OCI-LY7 (cell line): ENCODE measurements around the gene TSTD2. TPM values are rescaled to one million over a fixed set of nuclear protein-coding genes. Genes with fewer than 3 reads are reported as not detected.

Source experiments
- BruUV-seq: library from RNA; stranded (reverse); fragments of 400-500 nt; replicated peaks from 2 replicates; lab custom pipeline; 2021; lab: Mats Ljungman, UMichigan
- CTCF ChIA-PET: fragments of 300-600 bp; sonication (Branson Sonifier 250); formaldehyde crosslinking; loops from one replicate; lab custom pipeline; 2022; ENCODE audit warnings: antibody characterized with exemption; ENCODE audit not compliant: unreplicated experiment; lab: Charles Lee
- POLR2A ChIA-PET: fragments of 300-600 bp; sonication (Branson Sonifier 250); formaldehyde crosslinking; loops from one replicate; lab custom pipeline; 2022; ENCODE audit warnings: antibody characterized with exemption; lab: Charles Lee
- DNase-seq: peaks from one replicate; pipeline ENCODE4 v3.0.0-alpha.2; 2015; ENCODE audit warnings: low spot score
- H2AFZ ChIP-seq: fragments of 200-600 bp; sonication (generic), shearing (Covaris generic); 2 replicates; pipeline ENCODE4 v1.6.1; 2014; ENCODE audit warnings: mild to moderate bottlenecking, antibody characterized with exemption, low read length, moderate library complexity
- H3K27ac ChIP-seq: fragments of 200-600 bp; sonication (generic); 2 replicates; pipeline ENCODE4 v1.5.1; 2014; ENCODE audit warnings: mixed run types, low read depth, mild to moderate bottlenecking, moderate library complexity, low read length, inconsistent platforms; ENCODE audit not compliant: poor library complexity, severe bottlenecking
- H3K36me3 ChIP-seq: fragments of 200-600 bp; sonication (generic); 2 replicates; pipeline ENCODE4 v1.6.1; 2014; ENCODE audit warnings: mild to moderate bottlenecking, antibody characterized with exemption, low read length, moderate library complexity, mixed read lengths; ENCODE audit not compliant: insufficient read depth
- H3K4me1 ChIP-seq: fragments of 200-600 bp; sonication (generic); 2 replicates; pipeline ENCODE4 v1.5.1; 2014; ENCODE audit warnings: mild to moderate bottlenecking, low read length; ENCODE audit not compliant: insufficient read depth, poor library complexity, severe bottlenecking
- H3K4me2 ChIP-seq: fragments of 200-600 bp; sonication (generic); 2 replicates; pipeline ENCODE4 v1.6.1; 2014; ENCODE audit warnings: mild to moderate bottlenecking, low read length
- H3K4me3 ChIP-seq: fragments of 200-600 bp; sonication (generic); 2 replicates; pipeline ENCODE4 v1.5.1; 2014; ENCODE audit warnings: mild to moderate bottlenecking, low read depth, low read length; ENCODE audit not compliant: poor library complexity, severe bottlenecking
- H3K79me2 ChIP-seq: fragments of 200-600 bp; sonication (generic); 2 replicates; pipeline ENCODE4 v1.6.1; 2016; ENCODE audit warnings: low read depth, mild to moderate bottlenecking, low read length, moderate library complexity, mixed read lengths; ENCODE audit not compliant: insufficient read depth
- H3K9me2 ChIP-seq: fragments of 200-600 bp; sonication (generic); 2 replicates; pipeline ENCODE4 v1.6.1; 2016; ENCODE audit warnings: mild to moderate bottlenecking, low read length, mixed read lengths; ENCODE audit not compliant: insufficient read depth
- H3K9me3 ChIP-seq: fragments of 200-600 bp; sonication (generic); 2 replicates; pipeline ENCODE4 v1.6.1; 2014; ENCODE audit warnings: mild to moderate bottlenecking, mixed run types, low read length, mixed read lengths
- H4K20me1 ChIP-seq: fragments of 200-600 bp; sonication (generic); 2 replicates; pipeline ENCODE4 v1.6.1; 2014; ENCODE audit warnings: mild to moderate bottlenecking, antibody characterized with exemption, low read length, moderate library complexity, mixed read lengths; ENCODE audit not compliant: insufficient read depth
- CTCF ChIP-seq: fragments of 200-600 bp; sonication (generic); conservative IDR thresholded peaks from 2 replicates; pipeline ENCODE4 v1.5.1; 2014; ENCODE audit warnings: mild to moderate bottlenecking, antibody characterized with exemption, low read length, moderate library complexity, mixed read lengths
- EZH2phosphoT487 ChIP-seq: fragments of 200-600 bp; sonication (generic); IDR thresholded peaks from 2 replicates; pipeline ENCODE4 v1.6.1; 2018; ENCODE audit warnings: low read depth, borderline replicate concordance, mild to moderate bottlenecking, mixed run types, antibody characterized with exemption, low read length, moderate library complexity, mixed read lengths
- intact Hi-C: fragments of 100-400 bp; cut with micrococcal nuclease; formaldehyde crosslinking; loops from one replicate; pipeline ENCODE4 v1.10.0; 2022; ENCODE audit not compliant: unreplicated experiment
- total RNA-seq, 2 experiments: library from RNA; depleted of rRNA in 1 of 2; stranded (reverse); fragments of >200 nt in 1 of 2; shearing (Covaris generic) in 1 of 2; gene quantifications; 2 replicates each; pipeline ENCODE4 v1.2.3, GENCODE V29; 2014 to 2022

TSTD2 gene
- total RNA-seq, 2 experiments from 2014 or later = 17.1 to 22.0 TPM

GRCh38 chr9:97550386-97550785 is 82.8 kb downstream of the TSTD2 start:
- Histone ChIP-seq H3K4me3 (no peak overlapping the region), H3K9me2 (no peaks in the 10 kb centered on the region), H4K20me1 (no peaks in the 10 kb centered on the region), H3K79me2 (no peaks in the 10 kb centered on the region), H2AFZ (no peak overlapping the region), H3K4me1 (no peaks in the 10 kb centered on the region), H3K36me3 (no peaks in the 10 kb centered on the region), H3K9me3 (no peaks in the 10 kb centered on the region), H3K27ac (no peak overlapping the region), H3K4me2 (no peak overlapping the region)
- ChIA-PET POLR2A (no interaction called here), CTCF (no interaction called here)
- no peak for TF ChIP-seq EZH2phosphoT487
- TF ChIP-seq CTCF = no peak
- no TSS peak for BruUV-seq
- DNase-seq = no peak
- intact Hi-C loops = no loop called here

Other genes starting within 250 kb of the TSTD2 start
- 4.0 and 5.5 TPM in 2 replicates for gene TDRD7, start 221.3 kb downstream of the TSTD2 start, total RNA-seq (2014; rRNA removed; shearing (Covaris generic))
- 5.3 and 6.1 TPM in 2 replicates for gene TDRD7, start 221.3 kb downstream of the TSTD2 start, total RNA-seq (2022)
- not detected in 2 replicates for gene TMOD1, start 131.7 kb downstream of the TSTD2 start, total RNA-seq (2014; rRNA removed; shearing (Covaris generic))
- gene TMOD1, start 131.7 kb downstream of the TSTD2 start, total RNA-seq (2022) = not detected in 2 replicates
- 35.8 and 37.8 TPM in 2 replicates for gene NCBP1, start 453 bp upstream of the TSTD2 start, total RNA-seq (2014; rRNA removed; shearing (Covaris generic))
- gene NCBP1, start 453 bp upstream of the TSTD2 start, total RNA-seq (2022) = 54.7 and 57.5 TPM in 2 replicates
- 15.8 and 17.8 TPM in 2 replicates for gene XPA, start 64.0 kb upstream of the TSTD2 start, total RNA-seq (2014; rRNA removed; shearing (Covaris generic))
- gene XPA, start 64.0 kb upstream of the TSTD2 start, total RNA-seq (2022) = 13.7 and 15.7 TPM in 2 replicates
- gene FOXE1, start 219.9 kb upstream of the TSTD2 start, total RNA-seq (2014; rRNA removed; shearing (Covaris generic)) = not detected in 2 replicates
- gene FOXE1, start 219.9 kb upstream of the TSTD2 start, total RNA-seq (2022) = not detected in 2 replicates